Sigmoid colon (tissue), 4 donors: ENCODE data around the gene PM20D1.

Experiments
- POLR2A ChIP-seq, 2 donors: fragments of 450-650 bp; IDR thresholded peaks; one replicate each; pipeline ENCODE4 v1.6.1; 2016; ENCODE audit warnings: antibody characterized with exemption in 2 of 2, mild to moderate bottlenecking in 2 of 2, moderate library complexity in 2 of 2
- POLR2AphosphoS5 ChIP-seq, 4 donors: sonication (generic); formaldehyde crosslinking; IDR thresholded peaks; one replicate each; pipeline ENCODE4 v1.6.1; 2017; ENCODE audit warnings: antibody characterized with exemption in 4 of 4
- TF ChIP-seq, protein P1 (sequence below), 4 experiments: fragments of 450-650 bp in 3 of 4; fragments of 200-600 bp in 1 of 4; IDR thresholded peaks; one replicate each; pipeline ENCODE4 v1.5.1; 2016 to 2019; ENCODE audit warnings: antibody characterized with exemption in 4 of 4, mild to moderate bottlenecking in 3 of 4, moderate library complexity in 2 of 4

DNA sequence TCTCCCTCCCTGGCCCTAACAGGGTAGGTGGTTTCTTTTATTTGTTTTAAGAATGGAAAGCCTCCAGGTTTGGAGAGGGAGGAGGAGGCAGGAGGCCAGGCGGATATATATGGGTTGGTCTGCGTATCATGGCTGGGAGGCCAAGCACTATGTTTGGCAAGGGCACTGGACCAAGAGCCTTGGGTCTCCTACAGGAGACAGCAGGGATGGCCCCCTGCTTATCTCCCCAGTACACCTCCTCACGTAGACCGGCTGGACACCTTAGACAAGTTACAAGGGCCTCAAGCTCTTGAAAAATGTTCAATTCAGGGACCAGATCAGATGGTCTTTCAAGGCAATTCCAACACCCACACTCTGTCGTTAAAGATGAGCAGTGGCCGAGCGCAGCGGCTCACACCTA is 47.9 kb downstream of the PM20D1 start:
- no peak for TF ChIP-seq POLR2AphosphoS5 (IDR thresholded peaks at IDR 0.05)
- TF ChIP-seq, protein P1, sequence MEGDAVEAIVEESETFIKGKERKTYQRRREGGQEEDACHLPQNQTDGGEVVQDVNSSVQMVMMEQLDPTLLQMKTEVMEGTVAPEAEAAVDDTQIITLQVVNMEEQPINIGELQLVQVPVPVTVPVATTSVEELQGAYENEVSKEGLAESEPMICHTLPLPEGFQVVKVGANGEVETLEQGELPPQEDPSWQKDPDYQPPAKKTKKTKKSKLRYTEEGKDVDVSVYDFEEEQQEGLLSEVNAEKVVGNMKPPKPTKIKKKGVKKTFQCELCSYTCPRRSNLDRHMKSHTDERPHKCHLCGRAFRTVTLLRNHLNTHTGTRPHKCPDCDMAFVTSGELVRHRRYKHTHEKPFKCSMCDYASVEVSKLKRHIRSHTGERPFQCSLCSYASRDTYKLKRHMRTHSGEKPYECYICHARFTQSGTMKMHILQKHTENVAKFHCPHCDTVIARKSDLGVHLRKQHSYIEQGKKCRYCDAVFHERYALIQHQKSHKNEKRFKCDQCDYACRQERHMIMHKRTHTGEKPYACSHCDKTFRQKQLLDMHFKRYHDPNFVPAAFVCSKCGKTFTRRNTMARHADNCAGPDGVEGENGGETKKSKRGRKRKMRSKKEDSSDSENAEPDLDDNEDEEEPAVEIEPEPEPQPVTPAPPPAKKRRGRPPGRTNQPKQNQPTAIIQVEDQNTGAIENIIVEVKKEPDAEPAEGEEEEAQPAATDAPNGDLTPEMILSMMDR (IDR thresholded peaks at IDR 0.05) = no peak
- TF ChIP-seq POLR2A (IDR thresholded peaks at IDR 0.05) = no peak
